CD8-positive, alpha-beta memory T cell (primary cell): Measurements from ENCODE around the gene RTCA. TPM values are rescaled to one million over a fixed set of nuclear protein-coding genes. Genes with fewer than 3 reads are reported as not detected.
A peak's percentile ranks its signal among the peaks of the same experiment; 100 is the strongest.
"Not testable (repeated sequence)": the region's sequence is repeated elsewhere in the genome, so short reads cannot be mapped to it uniquely, and the experiment has no call there.

Experiments
- CTCF ChIA-PET: fragments of 350-600 bp; sonication (Branson Sonifier 250); formaldehyde crosslinking; loops from one replicate; lab custom pipeline; 2021; ENCODE audit warnings: antibody characterized with exemption; lab: Charles Lee
- POLR2A ChIA-PET: fragments of 350-600 bp; sonication (Branson Sonifier 250); formaldehyde crosslinking; loops from one replicate; lab custom pipeline; 2021; ENCODE audit warnings: antibody characterized with exemption; lab: Charles Lee
- DNase-seq, 5 donors: peaks; one replicate each; pipeline versions ENCODE4 v3.0.0 to v3.0.0-alpha.2; 2020 to 2022; ENCODE audit warnings: mixed read lengths in 1 of 5
- H3K27ac ChIP-seq: one replicate; pipeline ENCODE4 v1.7.0; 2013; ENCODE audit warnings: low read depth, mild to moderate bottlenecking, low read length, moderate library complexity
- H3K27me3 ChIP-seq: 2 replicates; pipeline ENCODE4 v1.7.0; 2013; ENCODE audit warnings: low read length, mild to moderate bottlenecking; ENCODE audit not compliant: insufficient read depth, poor library complexity, severe bottlenecking
- H3K36me3 ChIP-seq: 2 replicates; pipeline ENCODE4 v1.7.0; 2013; ENCODE audit warnings: mild to moderate bottlenecking, low read length, moderate library complexity; ENCODE audit not compliant: insufficient read depth
- H3K4me1 ChIP-seq: 2 replicates; pipeline ENCODE4 v1.7.0; 2013; ENCODE audit warnings: mild to moderate bottlenecking, low read length, moderate library complexity; ENCODE audit not compliant: insufficient read depth
- H3K4me3 ChIP-seq: 2 replicates; pipeline ENCODE4 v1.7.0; 2013; ENCODE audit warnings: mild to moderate bottlenecking, low read length
- H3K9me3 ChIP-seq: 2 replicates; pipeline ENCODE4 v1.7.0; 2013; ENCODE audit warnings: mild to moderate bottlenecking, low read length
- H3K27ac Mint-ChIP-seq, 8 donors: one replicate each; pipeline ENCODE4 v1.8.0; 2020 to 2021; ENCODE audit warnings: mixed read lengths in 8 of 8, mild to moderate bottlenecking in 6 of 8, inconsistent platforms in 3 of 8, moderate library complexity in 3 of 8
- H3K27me3 Mint-ChIP-seq, 2 donors: one replicate each; pipeline ENCODE4 v1.8.0; 2020 to 2021; ENCODE audit warnings: mixed read lengths in 2 of 2, mild to moderate bottlenecking in 1 of 2, moderate library complexity in 1 of 2
- H3K36me3 Mint-ChIP-seq, 3 donors: one replicate each; pipeline ENCODE4 v1.8.0; 2020 to 2021; ENCODE audit warnings: mixed read lengths in 3 of 3, inconsistent platforms in 1 of 3, mild to moderate bottlenecking in 1 of 3
- H3K4me1 Mint-ChIP-seq, 3 donors: one replicate each; pipeline ENCODE4 v1.8.0; 2020 to 2021; ENCODE audit warnings: mixed read lengths in 3 of 3, inconsistent platforms in 1 of 3, mild to moderate bottlenecking in 1 of 3
- H3K4me3 Mint-ChIP-seq, 7 donors: one replicate each; pipeline ENCODE4 v1.8.0; 2020 to 2021; ENCODE audit warnings: mixed read lengths in 7 of 7, mild to moderate bottlenecking in 6 of 7, moderate library complexity in 4 of 7, inconsistent platforms in 2 of 7
- H3K9me3 Mint-ChIP-seq, 5 donors: one replicate each; pipeline ENCODE4 v1.8.0; 2020 to 2022; ENCODE audit warnings: mixed read lengths in 5 of 5, mild to moderate bottlenecking in 3 of 5, moderate library complexity in 2 of 5, inconsistent platforms in 1 of 5
- polyA plus RNA-seq: library from polyadenylated mRNA; unstranded; fragments of 300-500 nt; fragmentation: Illumina TruSeq; gene quantifications from one replicate; pipeline ENCODE4 v1.2.3, GENCODE V29; 2021
- total RNA-seq, 2 experiments: library from RNA; stranded (reverse); gene quantifications; one replicate each; pipeline ENCODE4 v1.2.3, GENCODE V29; 2021

Gene RTCA
- total and polyA plus RNA-seq, 3 experiments from 2014 or later, result 25.2 to 68.3 (median 64.5) TPM

DNA sequence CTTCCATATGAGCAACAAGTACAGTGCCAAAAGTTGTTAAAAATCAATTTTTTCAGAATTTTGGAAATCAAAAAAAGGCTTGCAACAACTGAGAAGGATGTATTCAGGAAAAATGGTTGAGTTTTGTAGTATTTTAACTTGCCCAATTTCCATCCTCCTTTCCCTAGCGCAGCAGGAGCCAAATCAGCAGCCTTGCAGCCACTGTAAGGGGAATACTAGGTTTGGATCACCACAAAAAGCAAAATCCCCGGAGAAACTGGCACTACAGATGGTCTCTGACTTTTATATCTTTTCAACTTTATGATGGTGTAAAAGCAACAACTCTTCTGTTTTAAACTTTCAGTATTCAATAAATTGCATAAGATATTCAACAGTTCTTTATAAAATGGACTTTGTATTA, 34.3 kb upstream of the RTCA start:
- H3K4me1 ChIP-seq, result no peaks in the 10 kb centered on the region
- H3K27me3 Mint-ChIP-seq, result no peaks in the 10 kb centered on the region
- H3K9me3 ChIP-seq, result no peaks in the 10 kb centered on the region
- peaks cover 0 to 7% (median 2%) of the 10 kb centered on the region in 3 donors for H3K4me1 Mint-ChIP-seq
- no peak overlapping the region for H3K27ac ChIP-seq
- ChIA-PET POLR2A (no interaction called here), CTCF (no interaction called here)
- DNase-seq, result no peak
- no peak overlapping the region for H3K4me3 ChIP-seq
- H3K9me3 Mint-ChIP-seq, result no peaks in the 10 kb centered on the region
- peaks cover 7% of the 10 kb centered on the region for H3K36me3 ChIP-seq
- no peaks in the 10 kb centered on the region for H3K27me3 ChIP-seq
- peaks cover 0 to 76% (median 23%) of the 10 kb centered on the region in 3 donors for H3K36me3 Mint-ChIP-seq
- H3K27ac Mint-ChIP-seq, result peak overlapping the region in 1 of 8 donors; percentile 41
- no peak overlapping the region for H3K4me3 Mint-ChIP-seq

DNA sequence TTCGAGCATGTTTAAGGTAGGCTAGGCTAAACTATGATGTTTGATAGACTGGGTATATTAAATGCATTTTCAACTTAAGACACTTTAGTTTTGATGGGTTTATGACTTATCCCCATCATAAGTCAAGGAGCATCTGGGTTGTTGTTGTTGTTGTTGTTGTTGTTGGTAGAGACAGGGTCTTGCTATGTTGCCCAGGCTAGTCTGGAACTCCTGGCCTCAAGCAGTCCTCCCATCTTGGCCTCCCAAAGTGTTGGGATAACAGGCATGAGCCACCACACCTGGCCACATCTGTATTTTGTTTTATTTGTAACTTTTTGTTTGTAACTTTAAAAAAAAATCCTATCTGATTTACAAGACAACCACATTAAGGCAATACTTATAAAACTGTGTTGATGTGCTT, 33.9 kb upstream of the RTCA start:
- Mint-ChIP-seq H3K27ac (peak overlapping the region in 1 of 8 donors; percentile 15), H3K4me3 (no peak overlapping the region), H3K9me3 (no peaks in the 10 kb centered on the region), H3K27me3 (no peaks in the 10 kb centered on the region), H3K4me1 (peaks cover 0 to 9% (median 7%) of the 10 kb centered on the region in 3 donors), H3K36me3 (peaks cover 0 to 79% (median 23%) of the 10 kb centered on the region in 3 donors)
- Histone ChIP-seq H3K4me1 (no peaks in the 10 kb centered on the region), H3K9me3 (no peaks in the 10 kb centered on the region), H3K27ac (no peak overlapping the region), H3K4me3 (no peak overlapping the region), H3K27me3 (no peaks in the 10 kb centered on the region), H3K36me3 (peaks cover 7% of the 10 kb centered on the region)
- POLR2A ChIA-PET, result no interaction called here
- DNase-seq, result no peak
- CTCF ChIA-PET, result no interaction called here

DNA sequence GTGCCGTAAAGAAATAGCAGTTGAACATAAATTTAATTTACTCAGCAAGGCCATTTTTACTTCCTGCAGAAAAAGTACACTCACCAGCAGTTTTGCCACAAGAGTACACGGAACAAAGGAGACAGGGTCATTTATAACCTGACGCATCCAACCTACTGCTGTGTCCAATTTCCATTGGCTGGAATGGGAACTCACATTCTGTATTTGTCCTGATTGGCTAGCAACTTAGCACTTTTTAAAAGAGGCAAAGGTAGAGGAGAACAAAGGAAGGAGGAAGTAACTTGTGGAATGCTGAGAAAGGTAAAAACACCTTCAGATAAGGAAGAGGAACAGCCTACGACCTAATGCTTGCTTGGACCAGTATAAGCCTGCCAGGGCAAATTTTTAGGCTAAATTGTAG, 32.5 kb upstream of the RTCA start:
- Mint-ChIP-seq H3K36me3 (peaks cover 0 to 72% (median 26%) of the 10 kb centered on the region in 3 donors), H3K4me1 (peaks cover 2 to 11% (median 10%) of the 10 kb centered on the region in 3 donors)
- H3K27me3 Mint-ChIP-seq, H3K27ac Mint-ChIP-seq, H3K36me3 ChIP-seq, POLR2A ChIA-PET, H3K4me3 Mint-ChIP-seq, DNase-seq, H3K9me3 Mint-ChIP-seq, H3K27ac ChIP-seq, H3K9me3 ChIP-seq, CTCF ChIA-PET, H3K4me3 ChIP-seq, H3K4me1 ChIP-seq, H3K27me3 ChIP-seq: not testable (repeated sequence)

DNA sequence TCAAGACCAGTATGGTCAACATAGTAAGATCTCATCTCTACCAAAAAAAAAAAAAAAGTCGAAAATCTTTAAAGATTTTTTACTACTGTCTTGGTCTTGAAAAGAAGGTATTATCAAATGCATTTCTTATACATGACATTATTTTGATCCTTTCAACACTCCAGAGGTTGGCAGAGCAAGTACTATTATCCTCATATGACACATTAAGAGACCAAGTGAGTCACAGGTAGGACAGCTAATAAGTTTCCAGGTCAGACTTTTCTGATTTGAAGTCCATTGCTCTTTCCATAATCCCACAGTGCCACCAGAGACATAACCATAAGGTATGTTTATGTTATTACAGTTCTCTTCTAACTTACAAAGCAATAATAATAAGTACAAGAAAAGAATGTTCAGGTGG, 31.6 kb upstream of the RTCA start:
- peaks cover 12% of the 10 kb centered on the region for H3K36me3 ChIP-seq
- H3K27ac ChIP-seq, result no peak overlapping the region
- no peaks in the 10 kb centered on the region for H3K4me1 ChIP-seq
- no peak overlapping the region for H3K4me3 Mint-ChIP-seq
- peaks cover 0 to 75% (median 31%) of the 10 kb centered on the region in 3 donors for H3K36me3 Mint-ChIP-seq
- H3K4me3 ChIP-seq, result no peak overlapping the region
- no peaks in the 10 kb centered on the region for H3K9me3 ChIP-seq
- ChIA-PET POLR2A (no interaction called here), CTCF (no interaction called here)
- H3K27me3 ChIP-seq, result no peaks in the 10 kb centered on the region
- H3K9me3 Mint-ChIP-seq, result no peaks in the 10 kb centered on the region
- H3K4me1 Mint-ChIP-seq, result peaks cover 5 to 14% (median 10%) of the 10 kb centered on the region in 3 donors
- H3K27me3 Mint-ChIP-seq, result no peaks in the 10 kb centered on the region
- peak overlapping the region in 1 of 8 donors; percentile 42 for H3K27ac Mint-ChIP-seq
- DNase-seq, result no peak

DNA sequence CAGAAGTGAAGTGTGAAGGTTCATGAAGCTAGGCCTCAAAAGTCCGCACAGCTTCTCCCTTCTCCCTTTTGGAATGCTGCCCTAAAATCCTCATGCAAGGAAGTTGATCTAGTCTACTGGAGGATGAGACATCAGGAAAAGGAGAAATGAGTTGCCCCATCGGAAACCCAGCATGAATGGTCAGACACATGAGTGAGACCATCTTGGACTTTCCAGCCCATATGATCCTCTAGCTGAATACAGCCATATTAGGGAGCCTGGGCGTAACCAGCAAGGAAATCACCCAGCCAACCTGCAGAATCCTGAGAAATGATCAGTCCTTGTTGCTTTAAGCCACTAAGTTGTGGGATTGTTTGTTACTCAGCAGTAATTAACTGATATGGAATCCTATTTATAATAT, 28.9 kb upstream of the RTCA start:
- H3K9me3 ChIP-seq, result no peaks in the 10 kb centered on the region
- Mint-ChIP-seq H3K27ac (peak overlapping the region in 2 of 8 donors; percentile 53 to 76), H3K4me1 (peaks cover 13 to 20% (median 14%) of the 10 kb centered on the region in 3 donors), H3K27me3 (no peaks in the 10 kb centered on the region), H3K36me3 (peaks cover 0 to 62% (median 29%) of the 10 kb centered on the region in 3 donors), H3K4me3 (no peak overlapping the region), H3K9me3 (no peaks in the 10 kb centered on the region)
- no peaks in the 10 kb centered on the region for H3K4me1 ChIP-seq
- H3K27me3 ChIP-seq, result no peaks in the 10 kb centered on the region
- no peak overlapping the region for H3K27ac ChIP-seq
- CTCF ChIA-PET, result interaction anchor here (1.1 to 1.3 kb wide), 2 partner anchors 13 to 15 kb away, joined by 3 read pairs; no protein-coding TSS in a partner anchor
- POLR2A ChIA-PET, result interaction anchor here (0.6 kb wide), 1 partner anchor 121 kb away, joined by 6 read pairs; no protein-coding TSS in a partner anchor
- H3K36me3 ChIP-seq, result peaks cover 9% of the 10 kb centered on the region
- DNase-seq, result no peak
- no peak overlapping the region for H3K4me3 ChIP-seq

DNA sequence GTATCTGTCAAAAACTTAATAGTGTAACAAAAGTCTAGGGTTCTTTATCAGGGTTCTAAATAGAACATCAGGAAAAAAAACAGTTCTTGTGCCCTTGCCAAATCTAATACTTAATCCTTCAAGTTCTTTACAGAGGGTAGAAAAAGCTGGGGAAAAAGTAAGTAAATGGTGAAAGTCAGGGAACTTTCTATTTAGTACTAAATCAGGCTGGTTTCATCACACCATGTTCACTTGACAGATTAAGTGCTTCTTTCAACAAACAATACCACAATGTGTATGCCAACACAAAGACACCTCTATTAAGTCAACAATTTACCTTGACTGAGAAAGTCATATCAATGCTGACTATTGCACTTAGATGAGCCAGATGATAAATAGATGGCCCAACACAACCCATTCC, 26.1 kb upstream of the RTCA start:
- no peak overlapping the region for H3K27ac Mint-ChIP-seq
- H3K9me3 Mint-ChIP-seq, result no peaks in the 10 kb centered on the region
- H3K4me3 ChIP-seq, result no peak overlapping the region
- ChIA-PET POLR2A (no interaction called here), CTCF (interaction anchor here (1.4 kb wide), 1 partner anchor 26 kb away, joined by 3 read pairs; the partner anchor contains the start of gene RTCA)
- H3K27me3 Mint-ChIP-seq, result no peaks in the 10 kb centered on the region
- peaks cover 6% of the 10 kb centered on the region for H3K36me3 ChIP-seq
- H3K9me3 ChIP-seq, result no peaks in the 10 kb centered on the region
- H3K27me3 ChIP-seq, result no peaks in the 10 kb centered on the region
- H3K4me1 ChIP-seq, result no peaks in the 10 kb centered on the region
- no peak overlapping the region for H3K4me3 Mint-ChIP-seq
- peaks cover 0 to 46% (median 20%) of the 10 kb centered on the region in 3 donors for H3K36me3 Mint-ChIP-seq
- DNase-seq, result no peak
- peaks cover 27 to 42% (median 30%) of the 10 kb centered on the region in 3 donors for H3K4me1 Mint-ChIP-seq
- no peak overlapping the region for H3K27ac ChIP-seq

DNA sequence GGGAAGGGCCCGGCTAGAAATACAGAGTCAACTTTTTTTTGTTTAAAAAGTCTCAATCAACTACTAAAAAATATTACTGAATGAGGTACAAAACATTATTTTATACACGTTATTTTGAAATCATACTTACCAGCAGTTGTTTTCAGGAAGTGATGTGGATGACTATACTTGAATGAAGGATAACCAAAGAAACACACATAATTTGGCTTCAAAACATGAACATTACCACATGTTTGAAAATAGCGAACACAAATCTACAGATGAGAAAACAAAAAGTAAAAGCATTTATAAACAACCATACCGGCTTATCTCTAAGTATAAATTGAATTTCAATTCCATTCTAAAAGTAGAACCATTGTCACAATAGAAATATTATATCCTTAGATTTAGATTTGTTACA, 25.4 kb upstream of the RTCA start:
- no peak overlapping the region for H3K27ac ChIP-seq
- H3K36me3 Mint-ChIP-seq, result peaks cover 0 to 43% (median 20%) of the 10 kb centered on the region in 3 donors
- ChIA-PET POLR2A (no interaction called here), CTCF (interaction anchor here (1.4 kb wide), 1 partner anchor 25 kb away, joined by 3 read pairs; the partner anchor contains the start of gene RTCA)
- no peaks in the 10 kb centered on the region for H3K27me3 ChIP-seq
- H3K9me3 Mint-ChIP-seq, result no peaks in the 10 kb centered on the region
- peak overlapping the region in 1 of 8 donors; percentile 17 for H3K27ac Mint-ChIP-seq
- H3K36me3 ChIP-seq, result peaks cover 5% of the 10 kb centered on the region
- H3K27me3 Mint-ChIP-seq, result no peaks in the 10 kb centered on the region
- no peak for DNase-seq
- H3K4me1 ChIP-seq, result no peaks in the 10 kb centered on the region
- no peaks in the 10 kb centered on the region for H3K9me3 ChIP-seq
- H3K4me3 Mint-ChIP-seq, result no peak overlapping the region
- peaks cover 27 to 48% (median 34%) of the 10 kb centered on the region in 3 donors for H3K4me1 Mint-ChIP-seq
- H3K4me3 ChIP-seq, result no peak overlapping the region

DNA sequence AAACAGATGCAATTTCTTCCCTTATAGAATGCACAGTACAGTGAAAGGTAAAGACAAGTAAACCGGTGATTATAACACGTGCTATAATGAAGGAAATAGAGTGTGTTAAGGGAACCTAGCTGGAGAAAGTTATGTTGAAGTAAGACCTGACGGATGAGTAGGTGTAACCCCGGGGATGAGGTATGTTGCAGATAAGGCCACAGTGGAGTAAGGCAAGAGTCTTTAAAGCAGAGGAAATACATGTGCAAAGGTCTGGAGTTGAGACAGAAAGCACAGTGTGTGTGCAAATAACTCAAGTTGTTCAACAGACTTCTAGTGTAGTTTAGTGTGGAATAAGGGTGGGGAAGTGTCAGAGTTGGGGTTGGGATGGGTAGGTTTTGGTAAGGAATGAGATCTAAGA, 19.3 kb upstream of the RTCA start:
- no peak overlapping the region for H3K4me3 ChIP-seq
- H3K36me3 Mint-ChIP-seq, result peaks cover 0 to 9% (median 5%) of the 10 kb centered on the region in 3 donors
- H3K27ac Mint-ChIP-seq, result peak overlapping the region in 3 of 8 donors; percentile 1 to 54 (median 9)
- H3K27me3 Mint-ChIP-seq, result no peaks in the 10 kb centered on the region
- H3K4me1 ChIP-seq, result peaks cover 14% of the 10 kb centered on the region
- peak overlapping the region in 3 of 7 donors; percentile 5 to 55 (median 13) for H3K4me3 Mint-ChIP-seq
- no peak for DNase-seq
- no peak overlapping the region for H3K27ac ChIP-seq
- no peaks in the 10 kb centered on the region for H3K9me3 Mint-ChIP-seq
- ChIA-PET POLR2A (no interaction called here), CTCF (no interaction called here)
- H3K36me3 ChIP-seq, result no peaks in the 10 kb centered on the region
- H3K9me3 ChIP-seq, result no peaks in the 10 kb centered on the region
- peaks cover 28 to 40% (median 34%) of the 10 kb centered on the region in 3 donors for H3K4me1 Mint-ChIP-seq
- H3K27me3 ChIP-seq, result no peaks in the 10 kb centered on the region
